Uterus (tissue), 2 donors: ENCODE data around the gene SMARCA4.

Experiments used
- POLR2A ChIP-seq, 2 donors: fragments of 450-650 bp; IDR thresholded peaks; one replicate each; pipeline ENCODE4 v1.6.1; 2016; ENCODE audit warnings: antibody characterized with exemption in 2 of 2, mild to moderate bottlenecking in 1 of 2, moderate library complexity in 1 of 2
- TF ChIP-seq, protein P1 (sequence below), 4 experiments: fragments of 200-600 bp in 2 of 4; fragments of 450-650 bp in 2 of 4; sonication (generic) in 2 of 4; IDR thresholded peaks; one replicate each; pipeline ENCODE4 v1.5.1; 2016 to 2019; ENCODE audit warnings: antibody characterized with exemption in 4 of 4, mild to moderate bottlenecking in 2 of 4, moderate library complexity in 1 of 4

DNA sequence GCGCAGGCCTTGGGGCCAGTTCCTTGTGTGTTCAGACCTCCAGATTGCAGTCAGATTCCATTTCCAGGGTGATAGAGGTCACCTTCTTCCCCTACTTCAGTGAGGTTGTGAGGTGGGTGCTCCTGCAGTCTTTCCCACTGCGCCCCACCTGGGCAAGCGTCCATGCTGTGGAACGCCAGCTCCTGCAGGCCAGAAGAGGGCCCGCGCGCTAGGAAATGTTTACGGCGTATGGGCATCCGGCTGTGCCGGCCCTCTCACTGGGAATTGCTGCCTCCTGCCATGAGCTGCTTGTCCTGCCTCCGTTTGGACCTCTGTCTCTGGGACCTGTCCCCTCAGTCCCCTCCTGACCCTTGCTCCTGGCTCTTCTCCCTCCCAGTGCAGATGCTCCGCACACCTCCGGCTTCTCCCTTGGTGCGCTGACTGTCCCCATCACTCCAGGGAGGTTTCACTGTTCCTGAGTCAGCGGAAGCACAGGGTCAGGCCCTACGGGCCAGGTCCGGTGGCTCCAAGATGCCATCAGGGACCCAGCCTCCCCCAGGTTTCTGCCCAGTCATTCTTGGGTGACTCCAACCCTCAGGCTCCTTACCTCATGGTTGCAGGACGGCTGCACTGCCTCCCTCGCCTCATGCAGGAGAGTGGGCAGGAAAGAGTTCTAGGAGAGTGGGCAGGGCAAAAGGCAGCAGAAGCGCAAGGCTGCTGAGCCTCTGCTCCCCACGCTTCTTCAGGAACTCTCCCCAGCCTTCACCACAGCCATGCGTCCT, 56.6 kb downstream of the SMARCA4 start:
- TF ChIP-seq, protein P1, sequence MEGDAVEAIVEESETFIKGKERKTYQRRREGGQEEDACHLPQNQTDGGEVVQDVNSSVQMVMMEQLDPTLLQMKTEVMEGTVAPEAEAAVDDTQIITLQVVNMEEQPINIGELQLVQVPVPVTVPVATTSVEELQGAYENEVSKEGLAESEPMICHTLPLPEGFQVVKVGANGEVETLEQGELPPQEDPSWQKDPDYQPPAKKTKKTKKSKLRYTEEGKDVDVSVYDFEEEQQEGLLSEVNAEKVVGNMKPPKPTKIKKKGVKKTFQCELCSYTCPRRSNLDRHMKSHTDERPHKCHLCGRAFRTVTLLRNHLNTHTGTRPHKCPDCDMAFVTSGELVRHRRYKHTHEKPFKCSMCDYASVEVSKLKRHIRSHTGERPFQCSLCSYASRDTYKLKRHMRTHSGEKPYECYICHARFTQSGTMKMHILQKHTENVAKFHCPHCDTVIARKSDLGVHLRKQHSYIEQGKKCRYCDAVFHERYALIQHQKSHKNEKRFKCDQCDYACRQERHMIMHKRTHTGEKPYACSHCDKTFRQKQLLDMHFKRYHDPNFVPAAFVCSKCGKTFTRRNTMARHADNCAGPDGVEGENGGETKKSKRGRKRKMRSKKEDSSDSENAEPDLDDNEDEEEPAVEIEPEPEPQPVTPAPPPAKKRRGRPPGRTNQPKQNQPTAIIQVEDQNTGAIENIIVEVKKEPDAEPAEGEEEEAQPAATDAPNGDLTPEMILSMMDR (IDR thresholded peaks at IDR 0.05), result no peak
- no peak for TF ChIP-seq POLR2A (IDR thresholded peaks at IDR 0.05)
